Tibial nerve (tissue), 4 donors: Measurements from ENCODE around the gene MXI1. TPM values are rescaled to one million over a fixed set of nuclear protein-coding genes. Genes with fewer than 3 reads are reported as not detected.

Experiments used
- DNase-seq, 2 donors: peaks; one replicate each; pipeline ENCODE4 v3.0.0-alpha.2; 2019; ENCODE audit warnings: low spot score in 2 of 2
- H3K27ac ChIP-seq, 4 donors: fragments of 200-600 bp; sonication (generic) in 3 of 4; one replicate each; pipeline ENCODE4 v1.5.1; 2017 to 2019; ENCODE audit warnings: mild to moderate bottlenecking in 1 of 4
- H3K27me3 ChIP-seq, 2 donors: fragments of 200-600 bp; sonication (generic) in 1 of 2; one replicate each; pipeline versions ENCODE4 v1.5.1 to v1.6.0; 2017 to 2019
- H3K36me3 ChIP-seq, 3 donors: fragments of 200-600 bp; sonication (generic); one replicate each; pipeline ENCODE4 v1.5.1; 2018 to 2019
- H3K4me1 ChIP-seq, 4 donors: fragments of 200-600 bp; sonication (generic) in 3 of 4; one replicate each; pipeline ENCODE4 v1.5.1; 2017 to 2019
- H3K4me3 ChIP-seq, 4 donors: fragments of 200-600 bp; sonication (generic) in 3 of 4; one replicate each; pipeline ENCODE4 v1.5.1; 2017 to 2019; ENCODE audit warnings: mild to moderate bottlenecking in 1 of 4, moderate library complexity in 1 of 4
- H3K9me3 ChIP-seq, 4 donors: fragments of 200-600 bp; sonication (generic) in 3 of 4; one replicate each; pipeline ENCODE4 v1.5.1; 2017 to 2019
- EP300 ChIP-seq, 2 donors: sonication (generic); formaldehyde crosslinking; IDR thresholded peaks; one replicate each; pipeline ENCODE4 v1.6.1; 2017; ENCODE audit warnings: antibody characterized with exemption in 2 of 2, mild to moderate bottlenecking in 1 of 2
- POLR2A ChIP-seq, 2 donors: fragments of 450-650 bp; IDR thresholded peaks; one replicate each; pipeline ENCODE4 v1.6.1; 2017; ENCODE audit warnings: antibody characterized with exemption in 2 of 2, mild to moderate bottlenecking in 2 of 2, moderate library complexity in 2 of 2
- WGBS, 2 donors: methylation state at CpG; one replicate each; pipeline ENCODE4 v1.1.5; 2018; 5-methylcytosine and 5-hydroxymethylcytosine counted together
- total RNA-seq, 4 donors: library from RNA; depleted of rRNA; stranded (reverse); fragments of >200 nt; gene quantifications; one replicate each; pipeline ENCODE4 v1.1.0, GENCODE V29; 2016
- TF ChIP-seq, protein P1 (sequence below), 5 experiments: fragments of 200-600 bp in 3 of 5; fragments of 450-650 bp in 2 of 5; sonication (generic) in 3 of 5; IDR thresholded peaks; one replicate each; pipeline ENCODE4 v1.5.1; 2016 to 2019; ENCODE audit warnings: antibody characterized with exemption in 5 of 5, mild to moderate bottlenecking in 3 of 5, moderate library complexity in 2 of 5

The MXI1 gene
- total RNA-seq, 4 donors from 2014 or later = 103 to 131 (median 123) TPM

DNA sequence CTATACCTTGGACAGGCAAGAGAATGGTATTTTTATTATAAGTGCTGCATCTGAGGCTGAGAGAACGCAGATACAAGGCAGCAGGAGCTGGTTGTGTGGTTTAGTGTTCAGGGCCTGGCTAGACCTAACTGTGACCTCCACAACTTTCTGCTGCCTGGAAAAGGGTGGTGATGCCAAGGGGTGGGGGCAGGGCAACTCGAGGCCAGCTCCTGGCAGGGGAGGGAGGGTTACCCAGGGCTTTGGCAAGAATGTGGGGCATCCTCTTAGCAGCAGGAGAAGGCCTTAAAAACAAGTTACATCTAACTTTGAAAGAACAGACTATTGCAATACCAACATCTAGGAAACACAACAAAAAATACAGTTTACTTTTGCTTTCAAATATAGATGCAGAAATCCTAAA lies 13.0 kb downstream of the MXI1 start:
- no peak for TF ChIP-seq EP300 (IDR thresholded peaks at IDR 0.05)
- TF ChIP-seq POLR2A (IDR thresholded peaks at IDR 0.05) = no peak
- TF ChIP-seq, protein P1, sequence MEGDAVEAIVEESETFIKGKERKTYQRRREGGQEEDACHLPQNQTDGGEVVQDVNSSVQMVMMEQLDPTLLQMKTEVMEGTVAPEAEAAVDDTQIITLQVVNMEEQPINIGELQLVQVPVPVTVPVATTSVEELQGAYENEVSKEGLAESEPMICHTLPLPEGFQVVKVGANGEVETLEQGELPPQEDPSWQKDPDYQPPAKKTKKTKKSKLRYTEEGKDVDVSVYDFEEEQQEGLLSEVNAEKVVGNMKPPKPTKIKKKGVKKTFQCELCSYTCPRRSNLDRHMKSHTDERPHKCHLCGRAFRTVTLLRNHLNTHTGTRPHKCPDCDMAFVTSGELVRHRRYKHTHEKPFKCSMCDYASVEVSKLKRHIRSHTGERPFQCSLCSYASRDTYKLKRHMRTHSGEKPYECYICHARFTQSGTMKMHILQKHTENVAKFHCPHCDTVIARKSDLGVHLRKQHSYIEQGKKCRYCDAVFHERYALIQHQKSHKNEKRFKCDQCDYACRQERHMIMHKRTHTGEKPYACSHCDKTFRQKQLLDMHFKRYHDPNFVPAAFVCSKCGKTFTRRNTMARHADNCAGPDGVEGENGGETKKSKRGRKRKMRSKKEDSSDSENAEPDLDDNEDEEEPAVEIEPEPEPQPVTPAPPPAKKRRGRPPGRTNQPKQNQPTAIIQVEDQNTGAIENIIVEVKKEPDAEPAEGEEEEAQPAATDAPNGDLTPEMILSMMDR (IDR thresholded peaks at IDR 0.05) = no peak
- Histone ChIP-seq H3K9me3 (no peaks in the 10 kb centered on the region), H3K4me1 (peaks cover 0 to 37% (median 11%) of the 10 kb centered on the region in 4 donors), H3K27ac (peak overlapping the region in 2 of 4 donors; percentile 90 to 92), H3K27me3 (no peaks in the 10 kb centered on the region), H3K4me3 (no peak overlapping the region), H3K36me3 (no peaks in the 10 kb centered on the region)
- WGBS, 2 donors = 49 to 54% methylated on average over 2 of the region's 2 CpGs
- no peak for DNase-seq

DNA sequence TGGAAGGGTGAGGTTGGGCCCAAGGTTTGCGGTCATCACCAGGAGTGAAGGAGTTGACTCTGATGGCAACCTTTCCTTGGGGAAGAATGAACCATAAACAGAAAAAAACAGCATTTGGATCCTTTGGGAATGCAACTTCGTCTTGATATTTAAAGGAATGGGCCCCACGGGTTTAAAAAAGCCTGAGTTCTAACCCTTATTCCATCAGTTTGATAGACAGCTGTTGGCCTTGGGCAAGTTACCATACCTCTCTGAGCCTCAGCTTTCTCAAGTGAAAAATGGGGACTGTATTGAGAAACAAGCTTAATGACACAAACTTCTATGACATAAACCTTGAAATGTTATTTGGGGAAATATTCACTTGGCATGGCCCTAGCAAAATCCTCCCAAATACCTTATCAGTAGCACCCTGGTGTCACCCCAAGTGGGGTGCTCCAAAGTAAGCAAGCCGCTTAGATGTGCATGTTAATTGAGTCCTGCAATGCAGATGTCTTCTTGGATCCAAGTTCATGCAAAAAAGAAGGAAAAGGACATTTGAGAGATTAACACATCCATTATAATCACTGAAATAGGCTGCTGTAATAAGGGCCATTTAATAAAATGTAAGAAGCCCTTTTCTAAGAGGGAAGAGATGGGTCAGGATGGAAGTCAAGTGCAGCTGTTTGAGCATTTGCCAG lies 13.8 kb downstream of the MXI1 start:
- Histone ChIP-seq H3K4me1 (peaks cover 0 to 35% (median 11%) of the 10 kb centered on the region in 4 donors), H3K27me3 (no peaks in the 10 kb centered on the region), H3K27ac (peak overlapping the region; percentile 66 to 92 (median 80)), H3K4me3 (peak overlapping the region; percentile 19 to 52 (median 27)), H3K9me3 (no peaks in the 10 kb centered on the region), H3K36me3 (no peaks in the 10 kb centered on the region)
- 73 to 78% methylated on average over 4 of the region's 4 CpGs for WGBS, 2 donors
- DNase-seq = no peak
- TF ChIP-seq POLR2A (IDR thresholded peaks at IDR 0.05) (no peak), EP300 (IDR thresholded peaks at IDR 0.05) (no peak)
- TF ChIP-seq, protein P1 (IDR thresholded peaks at IDR 0.05) = no peak

DNA sequence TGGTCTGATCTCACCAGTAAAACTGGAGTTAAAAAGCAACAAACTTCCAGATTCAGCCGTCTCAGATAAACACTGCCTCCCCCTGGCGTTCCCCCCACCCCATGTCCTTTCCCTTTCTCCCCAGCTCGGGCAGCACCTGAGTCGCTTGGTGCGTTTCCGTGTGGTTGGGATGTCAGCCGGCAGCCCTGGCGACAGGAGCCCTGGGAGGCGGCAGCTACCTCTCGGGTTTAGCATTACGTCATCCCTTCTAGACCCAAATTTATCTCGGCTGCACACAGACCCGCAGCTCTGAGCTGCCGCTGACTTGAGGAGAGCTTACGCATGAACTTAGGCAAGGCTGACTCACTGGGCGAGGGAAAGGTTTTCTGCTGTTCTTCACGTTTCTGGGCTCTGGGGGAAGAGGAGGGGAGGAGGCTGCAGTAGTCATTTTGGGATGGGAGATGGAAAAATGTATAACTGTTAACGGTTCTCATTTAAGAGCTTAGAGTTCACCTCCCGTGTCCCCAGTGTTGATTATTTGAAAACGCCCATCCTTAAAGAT lies 14.4 kb downstream of the MXI1 start:
- no peaks in the 10 kb centered on the region for H3K36me3 ChIP-seq
- H3K4me1 ChIP-seq = peaks cover 0 to 35% (median 11%) of the 10 kb centered on the region in 4 donors
- H3K4me3 ChIP-seq = peak overlapping the region; percentile 19 to 52 (median 27)
- H3K27ac ChIP-seq = peak overlapping the region; percentile 66 to 92 (median 80)
- DNase-seq = peak; percentile 47 to 67
- H3K9me3 ChIP-seq = no peaks in the 10 kb centered on the region
- TF ChIP-seq, protein P1 (IDR thresholded peaks at IDR 0.05) = peak in 4 of 5 experiments; percentile 12 to 38 (median 23)
- TF ChIP-seq POLR2A (IDR thresholded peaks at IDR 0.05) = peak in 1 of 2 donors; percentile 64
- peak in 1 of 2 donors; percentile 87 for TF ChIP-seq EP300 (IDR thresholded peaks at IDR 0.05)
- 9 to 10% methylated on average over 20 of the region's 20 CpGs for WGBS, 2 donors
- H3K27me3 ChIP-seq = no peaks in the 10 kb centered on the region

DNA sequence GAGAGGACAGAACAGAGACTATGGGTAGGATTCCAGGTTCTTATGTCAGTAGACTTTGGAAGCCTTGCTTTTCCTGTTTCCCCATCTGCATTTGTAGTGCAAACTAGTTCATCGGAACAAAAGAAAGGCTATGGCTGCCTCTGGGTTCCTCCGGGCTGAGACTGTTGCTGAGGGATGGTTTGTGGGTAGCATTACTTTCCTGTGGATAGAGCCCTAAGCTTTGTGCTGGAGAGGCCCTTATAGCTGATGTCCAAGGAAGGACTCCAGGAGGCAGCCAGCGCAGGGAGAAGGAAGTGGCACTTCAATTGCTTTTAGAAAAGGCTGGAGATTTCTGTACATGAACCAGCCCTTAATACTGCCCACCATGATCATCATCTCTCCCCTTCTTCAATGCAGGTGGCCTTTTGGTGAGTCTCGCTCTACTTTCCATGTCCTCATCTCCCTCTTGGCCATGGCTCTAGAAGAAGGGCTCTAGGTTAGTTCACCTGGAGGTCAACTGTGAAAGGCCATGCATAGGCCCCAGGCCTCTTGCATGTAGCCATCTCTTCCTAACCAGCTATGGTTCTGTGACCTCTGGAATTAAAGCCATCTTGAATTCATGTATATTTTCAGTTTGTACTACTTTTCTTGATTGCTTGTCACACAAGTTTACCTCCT lies 15.4 kb downstream of the MXI1 start:
- Histone ChIP-seq H3K4me1 (peaks cover 0 to 40% (median 11%) of the 10 kb centered on the region in 4 donors), H3K27me3 (no peaks in the 10 kb centered on the region), H3K9me3 (no peaks in the 10 kb centered on the region), H3K27ac (peak overlapping the region; percentile 54 to 92 (median 78)), H3K4me3 (no peak overlapping the region), H3K36me3 (no peaks in the 10 kb centered on the region)
- no peak for DNase-seq
- 89% methylated on average over 4 of the region's 4 CpGs for WGBS, 2 donors
- TF ChIP-seq, protein P1 (IDR thresholded peaks at IDR 0.05) = no peak
- TF ChIP-seq POLR2A (IDR thresholded peaks at IDR 0.05) (no peak), EP300 (IDR thresholded peaks at IDR 0.05) (no peak)
